ENCODE results near the gene MORC2.

MORC2 gene
- 46.6 to 97.0 (median 74.5) reads per million in 3 experiments for total RNA-seq

DNA sequence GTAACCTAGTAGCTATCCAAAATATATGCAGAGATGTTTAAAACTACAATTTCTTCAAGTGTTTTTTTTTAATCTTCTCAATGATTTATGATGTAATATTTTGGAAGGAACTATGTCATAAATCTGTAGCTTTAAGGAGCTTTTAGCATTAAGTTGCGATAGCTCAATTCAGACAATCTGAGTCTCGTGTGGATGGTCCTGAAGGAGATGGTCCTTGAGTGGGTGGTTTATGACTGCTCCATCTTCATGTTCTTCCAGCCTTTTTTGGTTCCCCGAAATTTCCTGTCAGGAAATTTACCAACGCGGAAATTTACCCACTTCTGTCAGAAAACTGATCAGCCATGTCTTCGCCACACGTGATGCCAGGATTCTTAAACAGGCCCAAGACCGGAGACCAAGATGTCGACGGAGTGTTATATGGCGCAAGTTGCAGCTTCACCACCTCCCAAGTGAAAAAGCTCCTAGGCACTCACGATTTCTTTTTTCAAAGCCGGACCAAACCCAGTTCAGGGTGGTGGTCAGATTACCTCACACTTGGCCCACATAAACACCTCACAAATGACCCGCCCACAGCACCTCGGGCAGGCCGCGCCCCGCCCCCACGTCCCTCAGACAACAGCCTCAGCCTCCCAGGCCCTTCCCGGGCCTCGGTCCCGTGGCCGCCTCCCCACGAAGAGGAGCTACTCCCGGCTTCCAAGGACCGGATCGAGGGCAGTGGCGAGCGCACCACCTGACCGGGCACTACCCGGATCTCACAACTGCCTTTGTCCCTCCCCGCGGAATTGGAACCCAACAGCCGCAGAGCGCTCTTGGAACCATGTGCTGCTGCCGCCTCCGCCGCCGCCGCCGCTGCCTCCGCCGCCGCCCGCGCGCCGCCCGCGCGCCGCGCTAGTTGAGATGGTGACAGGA is at the start of gene MORC2:
MORC2 (minus strand) TSS at position 760 of the 909 bp plus-strand sequence. CDS start 885 bp downstream, outside the sequence.
- DNase-seq = no peak

DNA sequence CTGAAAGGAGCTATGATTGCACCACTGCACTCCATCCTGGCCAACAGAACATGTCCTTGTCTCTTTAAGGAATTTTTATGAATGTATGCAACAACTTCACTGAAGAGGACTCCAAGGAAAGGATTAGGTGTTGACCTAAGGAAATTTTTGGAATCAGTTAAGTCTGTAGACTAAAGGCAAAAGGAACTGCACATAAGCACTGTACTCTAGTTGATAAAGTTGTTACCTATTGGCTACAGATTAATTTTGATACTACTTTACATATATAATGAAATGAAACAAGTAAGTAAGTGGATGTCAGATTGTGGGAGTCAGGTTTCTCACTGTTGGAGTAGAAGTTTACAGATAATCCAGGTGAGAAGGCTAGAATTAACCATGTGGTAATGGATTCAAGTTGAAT is 37.0 kb upstream of the MORC2 start:
- DNase-seq = no peak

DNA sequence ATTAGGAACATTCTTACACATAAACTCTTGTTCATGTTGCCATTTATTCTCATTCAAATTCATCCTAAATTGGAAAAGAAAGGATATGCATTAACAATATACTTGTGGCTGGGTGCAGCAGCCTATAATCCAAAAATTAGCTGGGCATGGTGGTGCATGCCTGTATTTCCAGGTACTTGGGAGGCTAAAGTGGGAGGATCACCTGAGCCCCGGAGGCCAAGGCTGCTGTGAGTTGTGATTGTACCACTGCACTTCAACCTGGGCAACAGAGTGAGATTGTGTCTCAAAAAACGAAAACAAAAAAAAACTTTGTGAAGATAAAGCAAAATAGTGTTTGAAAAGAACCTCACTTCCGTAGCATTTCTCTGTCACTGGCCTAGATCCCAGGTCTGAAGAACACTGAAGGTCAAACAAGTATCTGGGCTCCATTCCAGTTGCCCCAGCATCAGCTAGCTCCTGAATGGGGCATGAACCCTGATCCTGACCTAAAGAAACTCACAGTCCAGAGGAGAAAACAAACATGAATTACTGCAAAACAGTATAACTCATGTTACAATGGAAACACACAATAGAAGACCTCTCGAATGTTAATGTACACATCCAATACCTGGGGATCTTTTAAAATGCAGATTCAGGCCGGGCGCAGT is 32.7 kb upstream of the MORC2 start:
- no peak for DNase-seq

DNA sequence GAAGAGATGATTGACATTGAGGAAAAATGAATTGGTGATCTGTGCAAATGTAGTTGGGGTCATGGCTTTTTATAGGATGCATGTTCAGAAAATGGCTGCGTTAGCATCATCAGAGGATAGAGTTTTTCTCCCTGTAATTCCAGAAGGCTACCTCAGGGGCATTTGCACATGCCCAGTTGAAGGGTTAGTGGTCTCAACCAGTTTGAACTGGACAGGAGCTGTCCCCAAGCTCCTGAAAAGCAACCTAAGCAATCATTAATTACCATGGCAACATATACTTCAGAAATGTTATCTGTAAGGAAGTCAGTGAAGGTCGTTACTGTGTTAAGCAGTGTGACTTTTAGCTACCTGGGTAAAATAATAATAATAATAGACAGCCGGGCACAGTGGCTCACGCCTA is 29.8 kb upstream of the MORC2 start:
- no peak for DNase-seq

DNA sequence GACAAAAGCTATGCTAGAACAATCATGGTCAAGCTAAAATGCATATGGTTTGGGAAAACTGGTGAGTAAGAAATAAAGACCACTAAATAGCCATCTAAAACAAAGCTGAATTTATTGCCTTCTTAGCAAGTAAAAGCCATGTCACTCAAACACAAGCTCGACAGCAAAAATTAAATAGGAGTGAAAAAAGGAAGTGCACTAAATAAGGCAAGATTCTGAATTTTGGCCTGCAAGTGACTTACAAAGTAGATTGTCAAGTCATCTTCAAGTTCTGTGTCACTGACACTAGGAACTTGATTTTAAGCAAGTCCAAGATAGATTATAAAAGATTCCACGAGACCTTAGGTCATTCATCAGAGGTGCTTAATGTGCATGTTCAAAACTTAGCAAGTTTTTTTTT is 27.9 kb upstream of the MORC2 start:
- no peak for DNase-seq

DNA sequence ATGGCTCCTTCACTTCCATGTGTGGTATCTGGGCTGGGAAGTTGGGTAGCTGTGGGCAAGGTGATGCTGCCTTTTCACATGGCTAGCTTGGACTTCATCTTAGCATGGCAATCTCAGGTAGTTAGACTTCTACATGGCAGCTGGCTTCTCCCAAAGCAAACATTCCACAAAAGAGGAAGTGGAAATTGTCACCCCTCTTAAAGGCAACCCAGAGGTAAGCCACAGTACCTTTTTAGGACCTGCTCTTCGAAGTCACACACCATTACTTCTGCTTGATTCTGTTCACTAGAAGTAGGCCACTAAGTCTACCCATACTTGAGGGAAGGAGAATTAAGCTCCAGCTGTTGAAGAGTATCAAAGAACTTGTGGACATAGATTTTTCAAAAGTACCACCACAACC is 26.4 kb upstream of the MORC2 start:
- no peak for DNase-seq

DNA sequence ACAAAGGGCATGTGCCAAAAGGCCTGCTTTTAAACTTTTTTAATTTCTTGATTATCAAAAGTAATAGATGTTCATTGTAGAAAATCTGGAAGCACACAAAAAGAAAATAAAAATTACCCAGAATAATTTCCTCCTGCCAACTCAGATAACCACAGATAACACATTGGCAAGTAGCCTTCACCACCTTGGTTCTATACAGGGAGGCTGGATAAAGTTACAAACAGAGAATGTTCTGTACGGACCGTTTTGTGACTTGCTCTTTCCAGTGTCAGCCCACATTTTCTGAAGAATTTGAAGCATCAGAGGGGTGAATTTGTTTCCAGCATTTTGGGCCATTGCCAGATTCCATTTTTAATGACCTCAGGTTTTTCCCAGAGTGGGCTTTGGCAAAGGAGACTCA is 24.0 kb upstream of the MORC2 start:
- no peak for DNase-seq

DNA sequence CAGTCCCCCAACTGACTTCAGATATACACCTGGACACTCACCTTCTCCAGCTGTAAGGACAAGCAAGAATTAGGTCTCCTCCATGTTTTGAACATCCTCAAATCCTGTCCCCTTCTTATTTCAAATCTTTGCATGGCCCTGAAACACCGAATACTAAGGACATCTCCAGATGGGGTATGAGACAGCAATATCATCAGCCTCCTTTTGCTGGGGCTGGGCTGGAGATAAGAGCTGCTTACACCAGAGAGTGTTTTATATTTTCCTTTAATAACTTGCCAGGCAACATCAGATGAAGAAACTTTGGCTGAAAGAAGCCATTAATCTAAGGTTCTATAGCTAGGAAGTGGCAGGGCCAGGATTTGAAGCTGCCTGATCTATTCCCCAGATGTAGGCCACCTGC is 22.1 kb upstream of the MORC2 start:
- DNase-seq = no peak

DNA sequence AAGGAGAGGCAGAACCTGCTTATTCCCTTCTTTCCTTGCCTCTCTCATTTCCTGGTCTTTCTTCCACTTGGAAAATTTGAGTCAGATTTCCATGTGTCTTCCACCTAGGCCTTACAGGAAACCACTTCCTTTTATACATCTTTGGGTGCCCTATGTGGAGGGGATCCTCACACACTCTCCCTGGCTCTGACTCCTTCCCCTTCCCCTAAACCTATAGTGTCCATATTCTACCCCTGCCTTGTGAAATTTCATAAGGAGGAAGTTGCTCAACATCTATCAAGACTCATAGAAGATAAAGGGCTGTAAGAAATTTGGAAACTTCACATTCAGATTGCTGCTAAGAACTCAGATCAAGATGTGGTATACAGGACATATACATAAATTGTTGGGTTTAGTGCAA is 20.9 kb upstream of the MORC2 start:
- DNase-seq = no peak

DNA sequence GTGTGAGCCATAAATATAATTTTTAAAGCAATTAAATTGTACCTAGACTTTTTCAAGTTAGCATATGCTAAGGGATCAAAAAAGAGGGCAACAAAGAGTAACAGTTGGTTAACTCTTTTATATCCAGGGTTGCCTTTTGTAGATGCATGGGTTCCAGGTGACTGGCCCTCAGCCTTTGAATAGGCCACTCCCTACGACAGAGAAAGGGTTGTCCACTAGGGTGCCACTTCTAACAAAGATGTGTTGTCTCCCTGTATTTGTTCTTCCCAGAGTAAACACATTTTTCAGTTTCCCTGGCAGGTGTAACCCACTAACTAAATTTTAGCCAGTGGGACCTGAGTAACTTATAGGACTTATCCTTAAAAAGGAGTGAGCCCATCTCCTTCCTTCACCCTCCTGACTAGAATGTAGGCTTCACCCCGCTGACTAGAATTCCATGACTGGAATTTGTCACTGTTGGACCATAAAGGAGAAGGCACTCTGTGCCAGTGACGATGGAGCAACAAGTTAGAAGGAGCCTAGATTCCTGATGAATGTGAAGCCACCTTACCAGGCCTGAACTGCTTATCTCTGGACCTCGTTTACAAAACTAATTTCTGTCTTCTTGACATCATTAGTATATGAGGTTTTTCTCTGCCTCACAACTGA is 17.1 kb upstream of the MORC2 start:
- DNase-seq = no peak

DNA sequence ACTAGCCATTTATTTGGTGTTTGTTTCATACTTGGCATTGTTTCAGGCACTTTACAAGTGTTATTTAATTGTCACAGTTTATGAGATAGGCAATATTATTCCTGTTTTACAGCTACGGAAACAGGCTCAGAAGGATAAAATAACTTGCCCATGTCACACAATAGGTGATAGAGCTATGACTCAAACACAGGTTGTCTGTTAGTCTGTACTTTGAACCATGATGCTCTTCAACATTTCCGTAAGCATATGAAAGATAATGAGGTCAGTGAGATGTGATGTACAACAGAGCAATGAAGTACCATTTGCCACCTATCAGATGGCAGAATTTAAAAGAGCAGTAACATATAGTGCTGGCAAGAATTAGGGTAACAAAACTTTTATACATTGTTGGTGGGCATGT is 15.7 kb upstream of the MORC2 start:
- no peak for DNase-seq

DNA sequence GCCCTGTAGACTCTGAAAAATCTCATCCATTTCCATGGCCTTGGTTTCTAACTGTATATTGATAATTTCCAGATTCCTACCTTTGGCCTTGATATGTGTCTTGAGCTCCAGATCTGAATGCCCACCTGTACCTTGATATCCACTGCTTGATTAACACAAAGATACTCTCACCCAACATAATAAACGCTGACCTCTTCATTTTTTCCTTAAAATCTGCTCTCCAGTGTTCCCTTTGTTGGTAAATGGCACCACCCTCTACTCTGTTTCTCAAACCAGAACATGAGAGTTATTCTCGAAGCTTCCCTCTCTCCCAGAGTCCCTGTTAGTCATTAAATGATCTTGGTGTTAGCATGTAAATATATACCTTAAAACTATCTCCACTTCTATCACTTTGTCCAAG is 13.9 kb upstream of the MORC2 start:
- no peak for DNase-seq

DNA sequence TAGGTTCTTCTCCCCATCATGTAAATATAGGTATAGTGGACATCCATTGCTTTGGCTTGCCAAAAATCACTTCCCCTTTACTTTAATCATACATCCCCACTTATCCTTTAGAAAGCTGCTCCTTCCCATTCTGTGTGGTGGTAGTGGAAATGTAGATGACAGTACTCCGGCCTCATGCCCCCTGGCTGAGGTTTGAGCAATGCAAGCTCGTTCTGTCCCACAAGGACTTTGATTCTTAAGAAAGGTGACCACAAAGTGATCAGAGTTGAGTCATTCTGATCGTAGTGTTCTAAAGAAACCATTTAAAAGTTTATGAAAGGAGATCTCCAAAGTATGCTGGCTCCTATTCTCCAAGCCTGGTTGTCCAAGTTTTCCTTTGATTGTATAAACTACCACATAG is 11.4 kb upstream of the MORC2 start:
- DNase-seq = no peak

DNA sequence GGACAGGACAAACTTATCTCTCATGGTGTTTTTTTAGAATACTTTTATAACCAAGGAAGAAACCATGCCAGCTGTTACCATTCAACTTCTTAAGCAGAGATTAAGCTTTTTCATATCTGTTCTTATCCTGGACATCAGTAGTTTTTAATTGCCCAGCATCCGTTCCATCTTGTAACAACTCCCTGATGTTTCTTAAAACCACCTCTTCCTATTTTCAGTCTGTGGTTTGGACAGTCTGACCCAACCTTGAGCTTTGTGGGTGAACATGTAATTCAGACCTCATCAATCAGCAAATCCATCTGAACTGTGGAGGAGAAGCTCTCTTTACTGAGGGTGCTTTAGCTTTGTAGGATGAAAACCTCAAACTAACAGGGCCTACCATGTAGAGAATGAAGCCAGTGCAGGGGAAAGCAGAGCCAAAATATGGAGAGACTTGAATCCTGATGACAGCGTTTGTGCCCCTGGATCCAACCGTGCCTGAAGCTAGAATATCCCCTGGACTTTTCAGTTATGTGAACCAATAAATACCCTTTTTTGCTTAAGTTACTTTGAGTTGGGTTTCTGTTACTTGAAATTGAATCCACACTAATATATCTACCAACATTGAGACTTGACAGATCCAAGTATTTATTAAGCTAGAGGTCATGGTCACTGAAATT is 9.9 kb upstream of the MORC2 start:
- DNase-seq = no peak

DNA sequence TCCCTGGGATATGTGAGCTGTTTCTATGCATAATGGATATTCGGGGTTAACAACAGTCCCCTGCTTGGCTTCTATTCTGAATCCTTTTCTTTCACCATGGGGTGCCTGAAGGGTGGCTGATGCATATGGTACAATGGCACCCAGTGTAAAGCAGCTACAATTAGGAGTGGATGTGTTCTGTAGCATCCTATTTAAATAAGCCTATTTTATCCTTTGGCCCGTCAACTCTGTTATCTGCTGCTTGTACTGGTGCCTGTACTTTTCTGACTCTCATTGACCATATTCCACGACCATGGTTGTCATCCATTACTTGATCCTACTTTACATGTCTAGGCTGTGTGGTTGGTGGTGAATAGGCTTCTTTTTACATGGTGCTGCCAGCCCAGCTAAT is 1.8 kb upstream of the MORC2 start:
- DNase-seq = no peak

DNA sequence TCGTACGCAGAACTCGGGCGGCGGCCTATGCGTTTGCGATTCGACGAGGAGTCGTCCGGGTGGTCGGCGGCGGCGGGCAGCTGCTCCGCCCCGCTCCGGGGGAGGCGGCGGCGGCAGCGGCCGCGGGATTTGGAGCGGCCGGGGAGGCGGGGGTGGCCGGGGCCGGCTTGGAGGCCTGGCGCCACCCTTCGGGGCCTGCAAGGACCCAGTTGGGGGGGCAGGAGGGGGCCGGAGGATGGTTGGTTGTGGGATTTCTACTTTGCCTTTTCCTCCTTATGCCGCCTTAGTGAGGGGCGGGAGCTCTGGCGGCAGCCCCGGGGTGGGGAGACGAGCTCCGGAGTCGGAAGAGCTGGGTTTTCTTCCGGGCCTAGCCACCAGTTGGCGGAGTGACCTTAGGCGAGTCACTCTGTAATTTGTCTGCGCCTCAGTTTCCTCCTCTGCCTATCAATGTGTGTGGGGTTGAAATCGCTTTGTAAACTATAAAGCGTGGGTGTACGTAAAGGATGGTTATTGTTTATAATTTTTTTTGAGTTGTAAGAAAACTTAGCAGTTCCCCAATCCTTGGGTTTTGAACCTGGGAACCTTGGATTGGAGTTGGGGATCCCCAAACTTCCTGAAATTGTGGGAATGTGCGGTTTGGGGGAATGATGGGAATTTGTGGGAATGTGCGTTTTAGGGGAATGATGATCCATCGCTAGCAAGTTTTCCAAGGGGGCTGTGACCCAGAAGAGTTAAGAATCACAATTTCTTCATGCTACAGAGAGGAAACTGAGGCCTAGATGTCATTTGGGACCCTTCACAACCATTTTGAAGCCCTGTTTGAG is 1.2 kb upstream of the MORC2 start:
- peak; percentile 35 for DNase-seq

DNA sequence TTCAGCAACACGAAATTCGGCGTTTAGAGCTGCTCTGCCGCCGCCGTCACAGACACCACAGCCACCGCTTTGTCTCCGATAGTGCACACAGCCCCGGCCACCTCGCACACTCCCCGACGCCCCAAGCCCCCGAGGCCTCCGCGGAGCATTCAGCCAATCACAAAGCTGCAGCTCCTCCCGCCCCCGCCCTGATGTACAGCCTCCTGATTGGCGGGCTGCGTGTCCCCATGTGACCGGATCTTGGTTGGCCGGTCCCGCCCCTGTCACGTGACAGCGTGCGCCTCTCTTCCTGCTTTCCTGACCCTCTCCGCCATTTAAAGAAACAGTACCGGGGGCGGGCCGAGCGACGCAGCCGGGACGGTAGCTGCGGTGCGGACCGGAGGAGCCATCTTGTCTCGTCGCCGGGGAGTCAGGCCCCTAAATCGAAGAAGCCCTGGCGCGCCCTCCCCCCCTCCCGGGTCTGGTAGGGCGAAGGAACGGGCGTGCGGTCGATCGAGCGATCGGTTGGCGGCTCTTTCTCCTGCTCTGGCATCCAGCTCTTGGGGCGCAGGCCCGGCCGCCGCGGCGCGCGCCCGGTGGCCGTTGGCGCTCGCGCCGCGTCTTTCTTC is 454 bp upstream of the MORC2 start, which contains the start of gene TUG1:
TUG1 (plus strand) TSS at position 342 of the 608 bp plus-strand sequence.
- peak; percentile 98 for DNase-seq

DNA sequence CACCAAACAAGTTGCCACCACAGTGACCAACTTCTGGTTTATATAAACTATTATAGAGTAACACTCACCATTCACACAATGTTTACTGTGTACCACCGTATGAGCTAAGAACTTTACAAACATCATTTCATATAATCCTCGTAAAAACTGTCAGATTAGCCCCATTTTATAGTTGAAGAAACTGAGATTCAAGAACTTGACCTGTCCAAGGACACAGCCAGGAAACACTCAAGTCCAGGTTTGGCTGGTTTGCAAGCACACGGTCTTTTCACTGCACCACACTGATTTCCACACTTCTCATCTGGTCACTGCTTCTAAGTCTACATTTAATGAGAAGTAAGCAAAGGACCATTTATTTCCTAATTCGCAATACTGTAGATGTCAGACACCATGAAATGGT is 3.7 kb downstream of the MORC2 start:
- DNase-seq = no peak

DNA sequence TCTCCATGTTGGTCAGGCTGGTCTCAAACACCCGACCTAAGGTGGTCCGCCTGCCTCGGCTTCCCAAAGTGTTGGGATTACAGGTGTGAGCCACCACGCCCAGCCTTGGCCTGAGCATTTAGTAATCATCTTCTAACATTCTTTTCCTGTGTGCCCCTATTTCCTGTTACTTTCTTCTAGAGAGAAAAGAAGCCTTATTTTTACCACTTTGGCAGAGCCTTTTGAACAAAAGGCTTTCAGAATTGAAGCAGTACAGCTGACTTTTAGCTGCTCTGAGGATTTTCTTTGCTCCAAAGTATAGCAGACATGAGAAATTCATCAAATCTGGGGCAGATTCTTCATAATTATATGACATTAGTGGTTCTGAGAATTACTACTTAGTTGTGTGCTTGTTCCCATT is 13.4 kb downstream of the MORC2 start:
- DNase-seq = no peak

DNA sequence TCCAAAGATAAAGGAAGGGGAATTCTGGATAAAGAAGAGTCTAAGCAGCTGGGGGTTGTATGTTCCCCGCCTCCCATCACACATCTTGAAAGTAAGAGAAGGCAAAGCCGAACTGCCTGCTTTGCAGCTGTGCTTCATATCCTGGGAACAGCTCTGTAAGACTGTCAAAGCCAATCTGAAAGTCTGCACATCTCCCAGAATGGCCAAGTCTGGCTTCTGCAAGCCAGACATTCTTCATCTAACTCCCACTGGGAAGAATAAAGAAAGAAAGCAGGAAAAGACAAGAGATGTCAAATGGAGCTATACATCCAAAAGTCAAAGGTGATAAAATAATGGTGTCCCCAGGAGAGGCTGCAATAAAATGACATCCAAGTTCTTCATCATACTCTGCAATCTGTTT is 15.4 kb downstream of the MORC2 start:
- DNase-seq = no peak

DNA sequence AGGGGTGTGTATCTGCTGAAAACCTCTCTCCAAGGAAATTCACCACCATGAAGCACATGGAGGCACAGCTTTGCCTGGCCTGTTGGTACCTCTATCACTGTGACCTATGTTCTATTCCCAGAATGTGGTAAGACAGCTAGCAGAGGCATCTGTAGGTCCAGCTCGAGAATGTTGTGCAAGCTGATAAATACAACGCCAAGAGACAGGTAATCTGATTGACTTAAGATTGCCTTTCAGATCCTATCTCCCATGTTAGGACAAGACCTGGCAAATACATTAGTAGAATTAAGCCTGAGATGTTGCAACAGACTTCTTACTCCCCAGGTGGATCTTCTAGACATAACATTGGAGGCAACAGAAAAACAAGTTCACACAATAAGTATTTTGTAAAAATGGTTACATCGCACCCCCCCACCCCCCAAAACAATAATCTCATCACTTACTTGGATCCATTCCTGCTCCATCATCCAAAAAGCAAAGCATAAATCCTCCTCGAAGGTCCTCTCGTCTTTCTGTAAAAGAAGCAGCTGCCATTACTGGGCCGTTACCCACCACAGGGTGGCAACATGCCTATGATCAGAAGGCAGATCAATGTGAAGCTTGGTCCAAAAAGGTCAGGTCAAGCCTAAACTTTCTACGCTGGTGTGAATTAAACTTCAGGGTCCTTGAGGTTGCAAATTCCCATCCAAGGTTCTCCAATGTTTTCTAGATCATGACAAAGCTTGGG is 18.5 kb downstream of the MORC2 start:
- no peak for DNase-seq

Data from central memory CD4-positive, alpha-beta T cell (primary cell).